Loucy (cell line): ENCODE data around the gene USH1G.

Experiments
- EZH2phosphoT487 ChIP-seq: fragments of 200-600 bp; IDR thresholded peaks from 2 replicates; pipeline ENCODE4 v1.6.1; 2018; ENCODE audit warnings: antibody characterized with exemption, mild to moderate bottlenecking, moderate library complexity, borderline replicate concordance
- TF ChIP-seq, protein P1 (sequence below): fragments of 200-600 bp; sonication (generic); conservative IDR thresholded peaks from 2 replicates; pipeline ENCODE4 v1.5.1; 2014; ENCODE audit warnings: mild to moderate bottlenecking, antibody characterized with exemption, low read length

DNA sequence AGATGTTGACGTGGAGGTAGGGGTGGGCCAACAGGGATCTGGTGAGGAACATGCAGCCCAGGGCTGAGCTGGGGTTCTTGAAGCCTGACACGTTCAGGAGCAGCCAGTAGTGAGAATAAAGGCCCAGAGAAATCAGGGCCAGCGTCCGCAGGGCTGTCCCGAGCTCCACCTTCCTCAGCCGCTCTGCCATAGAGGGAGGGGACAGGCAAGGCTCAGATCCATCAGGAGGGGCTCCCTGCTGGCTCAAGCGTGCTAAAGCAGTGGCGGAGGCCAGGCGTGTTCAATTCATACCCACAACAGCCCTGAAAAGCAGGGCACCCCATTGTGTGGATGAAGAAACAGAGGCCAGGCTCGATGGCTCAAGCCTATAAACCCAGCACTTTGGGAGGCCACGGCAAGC, 42.0 kb downstream of the USH1G start:
- TF ChIP-seq, protein P1, sequence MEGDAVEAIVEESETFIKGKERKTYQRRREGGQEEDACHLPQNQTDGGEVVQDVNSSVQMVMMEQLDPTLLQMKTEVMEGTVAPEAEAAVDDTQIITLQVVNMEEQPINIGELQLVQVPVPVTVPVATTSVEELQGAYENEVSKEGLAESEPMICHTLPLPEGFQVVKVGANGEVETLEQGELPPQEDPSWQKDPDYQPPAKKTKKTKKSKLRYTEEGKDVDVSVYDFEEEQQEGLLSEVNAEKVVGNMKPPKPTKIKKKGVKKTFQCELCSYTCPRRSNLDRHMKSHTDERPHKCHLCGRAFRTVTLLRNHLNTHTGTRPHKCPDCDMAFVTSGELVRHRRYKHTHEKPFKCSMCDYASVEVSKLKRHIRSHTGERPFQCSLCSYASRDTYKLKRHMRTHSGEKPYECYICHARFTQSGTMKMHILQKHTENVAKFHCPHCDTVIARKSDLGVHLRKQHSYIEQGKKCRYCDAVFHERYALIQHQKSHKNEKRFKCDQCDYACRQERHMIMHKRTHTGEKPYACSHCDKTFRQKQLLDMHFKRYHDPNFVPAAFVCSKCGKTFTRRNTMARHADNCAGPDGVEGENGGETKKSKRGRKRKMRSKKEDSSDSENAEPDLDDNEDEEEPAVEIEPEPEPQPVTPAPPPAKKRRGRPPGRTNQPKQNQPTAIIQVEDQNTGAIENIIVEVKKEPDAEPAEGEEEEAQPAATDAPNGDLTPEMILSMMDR, result no peak
- TF ChIP-seq EZH2phosphoT487, result no peak
